Stimulated activated CD8-positive, alpha-beta memory T cell treated with anti-CD3 and anti-CD28 coated beads, Interleukin-15, amount 100 ng/mL, for 48 hours (primary cell): Measurements from ENCODE around the gene RFX5.

Experiments used
- DNase-seq, 2 donors: peaks; one replicate each; pipeline ENCODE4 v3.0.0-alpha.2; 2020; ENCODE audit warnings: low read depth in 2 of 2

The RFX5 gene

DNA sequence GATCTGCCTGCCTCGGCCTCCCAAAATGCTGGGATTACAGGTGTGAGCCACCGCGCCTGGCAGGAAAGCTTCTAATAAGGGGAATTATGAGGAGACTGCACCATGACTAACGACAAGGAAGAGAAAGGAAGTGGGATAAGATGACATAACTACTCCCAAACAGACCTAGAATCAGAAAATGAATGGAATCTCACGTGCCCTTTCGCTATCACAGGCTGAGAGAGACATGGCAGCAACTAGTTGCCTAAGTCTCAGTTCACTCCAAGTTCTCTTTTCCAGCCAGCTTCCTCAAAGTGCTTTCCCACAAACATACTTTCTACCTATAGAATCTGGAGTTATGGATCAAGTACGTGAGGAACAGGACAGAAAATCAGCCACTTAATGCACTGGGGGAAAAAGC is 21.8 kb downstream of the RFX5 start:
- DNase-seq: no peak

DNA sequence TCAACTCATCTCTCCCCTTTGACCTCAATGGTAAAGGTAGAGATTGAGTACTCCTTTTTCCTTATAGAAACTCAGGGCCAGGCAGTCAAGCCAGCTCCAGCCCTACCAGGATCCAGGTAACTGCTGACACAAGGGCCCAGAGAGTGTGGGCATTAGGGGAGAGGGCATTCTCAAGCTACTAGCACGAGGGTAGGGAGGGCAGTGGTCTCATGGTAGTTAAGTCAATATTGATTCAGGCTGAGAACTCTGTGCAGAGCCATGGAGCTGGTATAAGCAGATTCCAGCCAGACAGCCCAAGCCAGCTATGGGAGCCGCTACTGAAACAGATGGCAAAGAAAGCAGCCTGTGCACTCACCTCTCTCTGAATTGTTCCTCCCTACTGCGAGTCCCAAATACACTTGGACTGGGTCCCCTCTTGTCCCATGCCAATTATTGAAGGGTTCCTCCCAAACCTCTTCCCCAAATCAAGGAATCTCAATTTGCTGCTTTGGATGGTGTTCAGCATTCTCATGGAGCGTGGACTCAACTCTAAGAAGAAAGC is 22.6 kb downstream of the RFX5 start:
- no peak for DNase-seq

DNA sequence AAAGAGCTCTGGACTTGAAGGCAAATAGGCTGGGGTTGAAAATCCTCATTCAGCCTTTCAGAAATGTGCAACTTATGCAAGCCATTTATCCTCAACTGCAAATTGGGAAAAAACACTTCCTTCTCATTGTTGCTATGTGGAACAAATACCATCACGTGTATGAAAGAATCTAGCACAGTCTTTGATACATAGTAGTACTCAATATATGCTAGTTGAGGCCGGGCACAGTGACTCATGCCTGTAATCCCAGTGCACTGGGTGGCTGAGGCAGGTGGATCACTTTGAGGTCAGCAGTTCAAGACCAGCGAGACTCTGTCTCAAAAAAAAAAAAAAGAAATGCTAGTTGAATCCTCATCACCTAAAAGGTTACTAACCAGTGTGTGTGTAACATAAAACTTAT is 28.1 kb downstream of the RFX5 start:
- no peak for DNase-seq

DNA sequence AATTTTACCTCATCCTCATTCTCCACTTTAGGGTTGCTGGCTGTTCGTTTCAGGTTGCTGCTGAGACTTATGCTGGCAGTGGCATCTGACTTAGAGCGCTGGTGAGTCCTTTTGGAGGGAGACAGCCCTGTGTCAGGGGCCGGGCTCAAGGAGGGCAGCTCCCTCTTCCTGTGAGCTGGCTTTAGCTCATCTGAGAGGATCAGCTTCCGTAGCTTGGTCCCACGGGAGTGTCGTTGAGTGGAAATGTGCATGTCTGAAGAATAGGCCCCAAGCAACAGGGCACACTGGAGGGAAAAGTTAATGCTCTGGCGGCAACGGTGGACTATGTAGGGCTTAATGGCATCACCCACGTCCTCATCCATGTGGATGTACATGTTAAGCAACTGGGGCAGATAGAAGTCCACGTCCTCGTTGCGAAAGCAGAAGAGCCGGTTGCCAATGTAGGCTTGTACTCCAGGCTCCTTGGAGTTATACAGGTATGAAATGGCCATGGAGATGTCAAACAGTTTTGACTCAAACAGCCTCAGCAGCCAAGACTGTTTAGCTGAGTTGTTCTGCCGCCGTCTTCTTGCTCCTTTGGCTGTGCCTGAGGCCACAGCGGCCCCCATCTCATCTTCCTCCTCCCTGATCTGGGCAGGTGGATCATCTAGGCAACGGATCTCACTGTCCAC is 31.4 kb downstream of the RFX5 start:
- DNase-seq: no peak

DNA sequence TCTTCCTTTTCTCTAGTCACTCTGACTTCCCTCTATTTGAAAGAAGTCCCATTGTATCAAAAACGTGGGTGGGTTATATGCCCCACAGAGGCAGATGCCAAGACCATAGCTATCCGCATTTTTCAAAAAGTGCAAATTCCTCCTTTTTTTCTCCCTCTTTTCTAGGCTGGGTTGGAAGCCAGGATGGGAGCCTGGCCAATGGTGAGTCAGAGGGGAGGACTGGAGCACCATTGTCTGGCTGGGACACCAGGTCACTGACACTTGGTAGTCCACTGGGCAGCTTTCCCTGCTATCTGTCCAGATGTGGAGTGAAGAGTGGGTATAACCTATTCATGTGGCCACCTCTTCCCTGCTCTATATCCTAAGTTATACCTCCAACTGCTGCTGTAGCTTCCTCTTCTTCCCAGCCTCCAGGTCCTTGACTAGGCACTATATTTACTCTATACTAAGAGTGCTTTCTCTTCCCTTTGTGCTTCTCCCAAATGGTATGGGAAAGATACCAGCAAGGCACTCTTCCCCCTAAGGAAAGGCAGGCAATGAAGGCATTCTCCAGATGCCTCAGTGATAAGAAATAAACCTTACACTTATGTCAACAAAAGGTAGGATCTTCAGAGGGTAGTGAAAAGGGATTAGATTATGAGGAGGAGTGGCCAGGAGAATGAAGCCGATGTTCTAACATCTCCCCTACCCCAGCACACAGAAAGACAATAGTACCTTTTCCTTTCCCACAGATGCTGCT is 32.7 kb downstream of the RFX5 start:
- DNase-seq: no peak

DNA sequence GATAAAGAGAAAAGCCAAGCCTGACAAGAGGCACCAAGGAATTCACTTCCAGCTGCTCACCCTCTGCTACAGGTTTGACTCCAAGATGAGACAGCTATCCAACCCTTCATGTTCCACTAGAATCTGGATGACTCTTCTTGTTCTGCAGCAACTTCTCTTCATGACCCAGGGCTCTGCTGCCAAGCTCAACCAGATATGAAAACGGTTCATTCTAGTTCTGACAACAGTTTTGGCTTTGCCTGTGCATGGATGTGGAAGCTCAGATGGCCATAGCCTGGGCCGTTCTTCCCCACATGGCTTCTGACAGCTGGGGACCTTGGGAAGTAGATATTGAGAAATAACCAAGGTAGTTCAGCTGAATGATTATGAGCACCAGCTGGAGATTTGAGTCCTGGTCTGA is 33.6 kb downstream of the RFX5 start:
- no peak for DNase-seq

DNA sequence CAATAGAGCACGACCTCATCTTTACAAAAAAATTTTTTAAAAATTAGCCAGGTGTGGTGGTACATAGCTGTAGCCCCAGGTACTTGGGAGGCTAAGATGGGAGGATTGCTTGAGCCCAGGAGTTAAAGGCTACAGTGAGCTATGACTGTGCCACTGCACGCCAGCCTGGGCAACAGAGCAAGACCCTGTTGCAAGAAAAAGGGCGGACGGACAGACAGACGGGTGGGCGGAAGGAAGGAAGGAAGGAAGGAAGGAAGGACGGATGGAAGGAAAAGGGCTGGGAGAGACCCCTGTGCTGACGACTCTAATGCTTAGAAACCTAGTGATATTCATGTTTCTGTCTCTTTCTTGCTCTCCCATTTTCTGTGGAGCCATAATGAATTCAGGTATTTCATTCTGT is 34.2 kb downstream of the RFX5 start:
- no peak for DNase-seq

DNA sequence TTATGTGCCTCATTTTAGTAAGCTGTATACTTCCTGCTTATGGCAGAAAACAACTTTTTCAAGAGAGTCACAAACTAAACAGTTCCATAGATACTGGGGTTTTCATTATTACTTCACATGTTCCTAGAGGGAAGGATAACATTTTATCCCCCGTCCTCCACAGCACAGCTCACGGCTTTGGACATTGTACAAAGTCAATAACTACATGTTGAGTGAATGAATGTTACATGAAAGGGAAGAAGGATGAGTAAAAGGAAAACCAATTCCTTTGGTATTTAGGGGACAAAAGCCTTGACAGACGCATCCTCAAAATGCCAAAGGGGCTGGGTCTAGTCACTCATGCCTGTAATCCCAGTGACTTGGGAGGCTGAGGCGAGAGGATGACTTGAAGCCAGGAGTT is 34.6 kb downstream of the RFX5 start:
- DNase-seq: no peak

DNA sequence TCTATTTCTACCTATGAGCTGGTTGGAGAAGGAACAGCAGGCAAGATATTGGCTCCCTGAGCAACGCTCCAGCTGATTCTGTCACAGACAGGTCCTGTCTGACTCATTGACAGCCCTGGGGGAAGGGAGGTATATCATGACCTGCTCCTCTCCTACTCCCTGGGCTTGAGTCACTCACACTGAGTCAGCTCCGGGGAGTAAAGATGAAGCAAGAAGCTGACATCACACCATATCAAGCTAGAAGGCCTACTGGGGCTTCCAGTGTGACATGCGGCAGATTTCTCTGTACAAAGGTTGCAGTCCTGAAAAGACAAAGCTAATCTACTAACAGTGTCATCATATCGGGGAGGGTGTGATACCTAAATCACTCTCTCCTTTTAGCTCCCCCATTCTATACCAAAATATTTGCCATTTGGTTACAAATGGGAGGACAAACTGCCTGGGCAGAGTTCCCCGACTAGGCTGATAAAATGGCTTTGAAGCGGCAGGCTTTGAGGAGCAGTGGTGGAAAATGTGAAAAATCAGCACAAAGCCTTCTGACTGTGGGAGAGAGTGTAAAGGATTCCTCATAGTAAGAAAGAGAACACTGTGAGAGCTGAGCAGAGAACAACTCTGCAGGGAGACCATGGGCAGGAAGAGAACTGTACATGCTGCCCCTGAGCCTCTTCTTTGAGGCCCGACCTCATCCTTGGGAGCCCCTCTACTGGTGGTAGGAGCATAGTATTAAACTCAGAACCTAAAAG is 35.3 kb downstream of the RFX5 start:
- DNase-seq: peak; percentile 78 to 82

DNA sequence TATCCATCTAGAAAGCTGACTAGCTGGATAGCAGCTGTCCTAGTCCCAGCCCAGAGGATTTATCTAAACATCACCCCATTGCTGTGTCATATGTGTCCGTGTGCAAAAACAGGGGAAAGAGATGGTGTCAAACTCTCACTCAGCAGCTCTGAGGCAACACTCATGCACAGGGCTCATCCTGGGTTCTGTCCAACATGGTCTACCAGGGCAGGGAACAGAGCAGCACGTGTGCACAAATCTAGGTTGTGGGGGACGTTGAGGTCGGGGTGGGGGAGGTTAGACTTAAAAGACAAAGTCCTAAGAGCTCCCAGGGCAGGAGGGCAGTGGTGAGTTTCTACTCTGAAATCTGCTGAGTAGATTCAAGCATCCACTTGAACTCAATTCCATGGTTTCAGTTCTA is 36.0 kb downstream of the RFX5 start:
- no peak for DNase-seq

DNA sequence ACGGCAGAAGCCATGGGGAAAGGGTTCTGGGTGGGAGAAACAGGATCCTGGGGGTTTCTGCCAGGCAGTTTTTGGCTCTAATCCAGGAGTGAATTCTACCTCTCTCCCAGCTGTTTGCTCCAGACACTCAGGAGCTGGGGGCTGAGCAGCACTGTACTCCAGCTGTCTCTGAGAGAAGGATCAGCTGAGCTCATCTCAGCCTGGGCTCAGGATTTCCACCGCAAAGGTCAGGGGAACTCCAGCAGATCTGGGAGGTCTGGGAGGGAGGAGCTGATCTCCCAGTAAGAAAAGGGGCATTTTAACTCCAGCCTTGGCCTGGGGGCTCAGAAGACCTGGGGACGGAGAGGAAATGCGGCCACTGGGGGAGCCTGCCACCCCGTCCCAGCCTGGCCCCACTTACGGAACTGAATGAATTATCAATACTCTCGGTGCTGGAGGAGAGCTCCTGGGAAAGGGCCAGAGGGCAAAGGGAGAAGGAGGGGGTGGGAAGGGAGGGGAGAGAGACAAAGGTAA is 37.2 kb downstream of the RFX5 start:
- no peak for DNase-seq

DNA sequence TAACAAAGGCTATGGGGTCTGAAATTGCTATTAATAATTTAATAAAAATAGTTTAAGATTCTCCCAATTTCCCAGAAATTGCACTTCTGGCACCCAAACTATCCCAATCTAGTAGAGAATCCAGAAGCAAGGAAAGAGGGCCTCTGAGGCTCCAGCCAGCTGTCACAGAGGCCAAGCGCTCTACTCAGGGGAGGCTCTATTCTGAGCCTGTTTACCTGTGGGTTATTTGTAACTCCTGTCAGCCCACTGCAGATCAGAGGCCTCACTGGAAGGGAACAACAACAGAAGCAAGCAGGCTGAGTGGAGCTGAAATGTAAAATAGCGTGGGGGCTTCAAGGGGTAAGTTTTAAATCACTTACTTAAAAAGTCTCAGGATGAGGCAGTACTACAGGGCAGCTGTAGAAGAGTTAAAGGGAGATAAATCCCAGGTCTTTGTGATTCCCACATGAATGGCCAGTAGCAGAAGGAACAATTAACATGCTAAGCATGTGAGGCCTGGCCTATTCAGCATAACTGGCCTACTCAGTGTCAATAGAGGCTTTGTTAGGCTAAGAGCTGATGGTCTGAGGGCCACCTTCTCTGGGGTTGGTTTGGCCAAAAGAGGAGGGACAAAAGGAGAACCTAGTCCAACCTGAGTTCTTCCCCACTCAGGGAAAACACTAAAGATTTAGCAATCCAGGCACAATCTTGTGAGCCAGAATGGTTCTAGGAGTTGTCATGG is 52.1 kb downstream of the RFX5 start:
- no peak for DNase-seq

DNA sequence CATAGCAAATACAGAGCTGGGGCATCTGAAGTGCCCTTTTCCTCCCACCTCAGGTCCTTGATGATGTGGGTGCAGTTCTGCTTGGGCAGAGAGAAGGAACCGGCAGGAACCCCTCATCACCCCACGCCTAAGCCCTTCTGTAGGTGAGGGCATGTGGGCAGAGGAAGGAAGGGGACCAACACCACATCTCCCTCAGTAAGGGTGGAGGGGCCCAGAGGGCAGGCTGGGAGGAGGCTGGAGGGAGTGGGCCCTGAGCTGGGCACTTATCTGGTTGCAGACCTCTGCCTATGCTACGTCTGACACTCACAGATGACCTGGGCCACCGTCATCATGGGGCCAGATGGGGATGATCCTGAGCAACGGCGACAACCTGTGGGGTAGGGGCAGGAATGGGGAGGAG is 54.0 kb downstream of the RFX5 start:
- DNase-seq: no peak

DNA sequence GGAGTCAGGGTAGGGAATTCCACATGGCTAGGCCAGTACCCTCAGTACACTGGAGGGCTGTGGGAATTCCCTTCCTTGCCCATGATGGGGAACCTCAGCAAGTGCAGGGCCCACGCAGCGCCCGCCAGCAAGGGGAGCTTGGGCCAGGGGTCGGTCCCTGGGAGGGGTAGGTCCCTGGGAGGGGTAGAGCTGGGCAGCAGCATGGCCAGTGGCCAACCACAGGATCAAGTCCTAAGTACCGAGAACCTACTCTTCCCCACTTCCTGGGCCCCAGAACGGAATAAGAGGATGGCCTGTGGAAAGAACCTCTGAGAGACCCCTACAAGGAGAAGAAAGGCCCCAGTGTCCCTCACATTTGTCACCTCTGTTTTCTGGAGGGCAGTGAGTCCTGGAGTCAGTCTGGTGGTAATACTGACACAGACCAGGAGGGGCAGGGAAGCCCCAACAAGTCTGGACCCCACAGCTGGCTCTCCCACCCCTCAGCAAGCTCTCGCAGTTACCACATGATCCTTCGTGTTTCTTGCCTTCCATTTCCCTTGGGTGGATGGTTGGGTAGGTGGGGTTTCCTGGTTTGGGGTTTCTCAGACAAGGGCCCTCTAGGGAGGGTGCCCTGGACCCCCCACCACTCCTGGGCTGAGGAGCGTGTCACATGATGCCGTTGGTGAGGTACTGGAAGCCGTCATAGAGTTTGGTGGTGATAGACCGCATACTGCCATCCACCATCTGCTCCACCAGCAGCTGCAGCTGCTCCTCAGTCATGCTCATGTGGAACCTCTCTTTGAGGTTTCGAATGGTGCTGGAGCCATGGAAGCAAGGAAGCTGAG is 54.6 kb downstream of the RFX5 start:
- DNase-seq: no peak

DNA sequence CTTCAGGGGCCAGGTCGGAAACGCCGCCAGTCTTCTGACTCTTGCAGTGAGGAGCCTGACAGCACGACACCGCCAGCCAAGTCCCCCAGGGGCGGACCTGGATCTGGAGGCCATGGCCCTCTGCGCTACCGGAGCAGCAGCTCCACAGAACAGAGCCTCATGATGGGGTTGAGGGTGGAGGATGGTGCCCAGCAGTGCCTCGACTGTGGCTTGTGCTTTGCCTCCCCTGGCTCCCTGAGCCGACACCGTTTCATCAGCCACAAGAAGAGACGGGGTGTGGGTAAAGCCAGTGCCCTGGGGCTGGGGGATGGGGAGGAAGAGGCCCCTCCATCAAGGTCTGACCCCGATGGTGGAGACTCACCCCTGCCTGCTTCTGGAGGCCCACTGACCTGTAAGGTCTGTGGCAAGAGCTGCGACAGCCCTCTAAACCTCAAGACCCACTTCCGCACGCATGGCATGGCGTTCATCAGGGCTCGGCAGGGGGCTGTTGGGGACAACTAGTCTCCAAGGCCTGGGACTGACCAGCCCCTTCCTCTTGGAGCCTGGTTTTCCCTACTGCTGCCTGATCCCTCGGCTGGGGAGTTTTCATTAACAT is 56.2 kb downstream of the RFX5 start:
- no peak for DNase-seq
